HG03139 (cell line): ENCODE results near the gene SPTBN1.
A peak's percentile ranks its signal among the peaks of the same experiment; 100 is the strongest.

Experiments
- ATAC-seq: cut with Tn5 transposase; IDR thresholded peaks from one replicate; pipeline ENCODE4 v1.9.1; 2021; ENCODE audit not compliant: unreplicated experiment

The SPTBN1 gene

DNA sequence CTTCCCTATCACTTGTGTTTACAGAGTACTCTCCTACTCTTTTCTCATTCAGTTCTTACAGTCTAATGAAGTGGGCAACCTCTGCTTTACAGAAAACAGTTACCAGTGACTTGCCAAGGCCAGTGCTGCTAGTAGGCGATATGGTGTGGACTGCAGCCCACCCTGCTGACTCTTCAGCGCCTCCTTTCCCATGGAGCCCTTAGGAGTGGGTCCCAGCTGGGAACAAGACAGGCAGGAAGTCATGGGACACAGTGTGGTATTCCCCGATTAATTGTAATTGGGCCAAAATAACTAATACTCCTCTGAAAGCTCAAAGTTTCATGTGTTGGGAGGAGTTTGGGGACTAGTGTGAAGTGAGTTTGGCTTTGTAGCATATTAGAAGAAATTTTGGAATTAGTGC, 147.2 kb downstream of the SPTBN1 start:
- no peak for ATAC-seq

DNA sequence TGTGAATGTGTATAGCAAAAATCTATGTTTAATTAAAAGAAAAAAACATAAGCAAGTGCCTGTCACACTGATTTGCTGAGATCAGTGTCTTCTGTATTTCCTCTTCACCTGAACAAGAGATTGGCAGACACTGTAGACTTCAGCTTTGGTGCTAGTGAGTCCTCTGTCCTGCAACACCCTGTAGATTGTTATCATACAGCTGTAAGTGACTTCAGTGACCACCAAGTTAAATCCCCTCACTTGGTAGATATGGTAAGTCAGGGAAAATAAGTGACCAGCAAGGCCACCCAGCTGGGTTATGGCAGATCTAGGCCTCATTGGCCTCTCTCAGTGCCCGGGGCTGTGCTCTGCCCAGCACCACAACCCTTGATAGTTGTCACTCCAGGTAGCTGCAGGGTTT, 147.7 kb downstream of the SPTBN1 start:
- ATAC-seq, result no peak

DNA sequence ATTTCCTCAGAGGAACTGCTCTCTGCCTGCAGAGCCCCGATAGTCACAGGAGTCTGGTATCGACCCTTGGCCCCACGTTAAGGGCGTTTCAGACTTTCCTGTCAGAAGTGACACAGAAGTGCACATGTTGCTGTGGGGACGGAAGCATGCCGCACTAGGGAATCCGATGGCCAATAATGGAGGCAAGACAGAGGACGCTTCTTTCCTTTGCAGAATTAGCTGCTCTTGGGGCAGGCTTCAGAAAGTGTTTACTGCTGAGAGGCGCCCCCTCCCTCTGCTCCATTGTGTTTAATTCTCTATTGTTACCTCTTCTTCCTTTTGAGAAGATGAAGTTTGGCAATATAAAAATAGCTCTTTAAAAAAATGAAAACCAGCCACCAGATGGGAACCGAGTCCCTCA, 148.7 kb downstream of the SPTBN1 start:
- ATAC-seq, result peak; percentile 38

- ATAC-seq, result no peak
Observed at GRCh38 chr2:54605836-54606235, 149.7 kb downstream of the SPTBN1 start.

- ATAC-seq, result no peak
Observed at GRCh38 chr2:54606393-54606958, 150.3 kb downstream of the SPTBN1 start.

DNA sequence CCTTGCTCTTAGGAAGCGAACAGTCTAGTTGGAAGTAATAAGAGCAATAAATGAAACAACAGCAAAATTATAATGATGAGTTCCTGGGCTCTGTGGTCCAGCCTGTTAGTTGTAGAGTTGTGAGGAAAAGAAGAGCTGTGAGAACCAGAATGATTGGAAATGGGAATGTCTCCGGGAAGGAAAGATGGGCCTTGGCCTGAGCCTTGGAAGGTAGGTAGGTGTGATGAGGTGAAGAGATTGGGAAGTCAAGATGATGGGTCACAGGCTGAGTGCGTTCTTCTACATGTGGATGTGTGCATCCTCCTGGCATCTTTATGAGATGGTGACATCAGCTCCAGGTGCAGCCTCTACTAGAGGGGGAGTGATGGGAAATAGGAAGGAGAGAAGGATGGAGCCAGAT, 152.1 kb downstream of the SPTBN1 start:
- ATAC-seq, result no peak

DNA sequence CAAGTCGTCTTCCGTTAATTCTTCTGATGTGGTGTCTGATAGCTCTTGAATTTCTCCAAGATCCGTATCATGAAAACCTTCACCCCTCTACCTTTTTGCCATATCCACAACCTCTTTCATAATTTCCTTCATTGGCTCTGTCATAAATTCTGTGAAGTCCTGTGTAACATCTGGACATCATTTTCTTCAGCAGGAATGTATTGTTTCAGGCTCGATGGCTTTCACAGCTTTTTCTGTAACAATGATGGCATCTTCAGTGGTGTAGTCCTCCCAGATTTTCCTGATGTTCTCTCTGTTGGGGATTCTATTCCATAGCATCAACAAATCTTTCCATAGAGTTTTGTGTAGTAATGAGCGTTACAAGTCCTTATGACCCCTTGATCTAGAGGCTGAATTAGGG, 153.1 kb downstream of the SPTBN1 start:
- no peak for ATAC-seq

- ATAC-seq, result no peak
Observed at GRCh38 chr2:54609647-54610046, 153.5 kb downstream of the SPTBN1 start.

DNA sequence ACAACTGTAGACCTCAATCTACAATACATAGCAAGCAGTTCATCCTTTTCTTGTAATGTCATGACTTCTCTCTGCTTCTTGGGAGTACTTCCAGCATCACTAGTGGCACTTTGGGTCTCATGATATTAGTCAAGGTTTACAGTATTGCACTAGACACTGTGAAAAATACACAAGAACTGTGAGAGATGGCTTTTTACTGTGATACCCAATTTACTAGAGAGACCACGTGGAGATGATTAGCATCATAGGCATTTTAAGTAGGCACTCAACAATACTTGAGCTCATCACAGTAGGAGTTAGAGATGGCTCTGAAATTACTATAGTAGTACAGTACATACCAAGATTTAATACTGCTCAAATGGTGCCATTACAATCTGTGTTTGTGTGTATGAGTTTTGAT, 154.6 kb downstream of the SPTBN1 start:
- ATAC-seq, result no peak

GRCh38 chr2:54611830-54612545, 155.9 kb downstream of the SPTBN1 start:
- ATAC-seq, result no peak

- ATAC-seq, result no peak
Observed at GRCh38 chr2:54613386-54613785, 157.3 kb downstream of the SPTBN1 start.

- ATAC-seq, result peak; percentile 57
Observed at GRCh38 chr2:54613794-54614257, 157.7 kb downstream of the SPTBN1 start.

DNA sequence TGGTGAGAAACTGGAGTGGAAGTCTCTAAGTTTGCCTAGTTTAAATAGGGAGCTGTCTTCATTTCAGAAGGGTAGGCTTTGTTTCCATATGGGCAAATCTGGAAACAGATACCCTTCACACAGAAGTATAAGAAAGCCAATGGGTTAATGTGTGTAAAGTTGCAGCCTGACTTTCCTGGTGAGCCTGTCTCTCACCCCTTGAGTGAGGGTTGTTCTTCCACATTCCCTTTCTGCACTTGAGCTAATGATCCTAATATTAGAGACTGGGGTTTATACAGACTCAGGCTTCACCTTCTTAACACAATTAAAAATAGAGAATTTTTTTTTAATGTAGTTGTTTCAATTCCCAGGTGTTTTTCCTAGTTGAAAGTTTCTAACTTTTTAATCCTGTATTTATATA, 158.7 kb downstream of the SPTBN1 start:
- ATAC-seq, result no peak

- ATAC-seq, result no peak
Observed at GRCh38 chr2:54615832-54616534, 159.9 kb downstream of the SPTBN1 start.

GRCh38 chr2:54617409-54617808, 161.3 kb downstream of the SPTBN1 start:
- ATAC-seq, result no peak

DNA sequence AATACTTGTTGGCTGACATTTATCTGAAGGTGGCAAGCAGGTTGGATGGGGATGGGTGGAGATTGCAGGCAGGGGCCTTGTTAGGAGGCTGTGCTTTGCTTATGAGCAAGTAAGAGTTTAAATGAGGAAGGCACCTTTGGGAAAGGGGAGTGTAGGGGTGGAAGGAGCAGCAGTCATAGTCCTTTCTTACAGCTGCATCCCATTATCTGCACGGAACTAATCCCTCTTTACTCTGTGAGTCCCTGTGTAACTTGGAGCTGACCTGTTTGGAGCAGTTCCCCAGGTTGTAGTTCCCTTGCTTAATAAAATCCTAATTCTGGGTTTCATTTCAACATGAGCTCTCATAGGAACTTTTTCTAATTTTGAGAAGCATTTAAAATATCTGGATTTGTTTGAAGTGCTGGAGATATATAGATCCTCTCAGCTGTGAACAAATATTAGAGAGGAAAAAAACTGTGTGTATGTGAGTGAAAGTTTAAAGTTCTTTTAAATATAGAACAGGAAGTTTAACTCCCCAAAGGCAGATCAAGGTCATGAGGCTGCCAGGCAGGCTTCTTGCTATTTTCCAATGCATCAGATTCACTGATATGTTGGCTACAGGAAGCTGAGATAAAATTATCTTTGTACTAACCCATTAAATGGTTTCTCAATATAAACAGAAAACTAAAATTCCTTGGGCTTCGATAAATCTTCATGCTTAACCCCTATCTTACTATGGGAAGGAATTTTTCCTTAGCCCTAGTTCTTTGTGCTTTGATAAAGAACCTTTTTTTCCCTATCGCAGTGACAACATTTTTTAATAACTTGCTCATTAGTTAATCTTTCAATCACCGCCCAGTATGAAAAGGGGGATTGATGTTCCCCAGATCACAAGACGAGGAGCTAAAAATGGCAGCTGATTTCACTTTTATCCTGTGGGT, 162.8 kb downstream of the SPTBN1 start:
- ATAC-seq, result no peak

DNA sequence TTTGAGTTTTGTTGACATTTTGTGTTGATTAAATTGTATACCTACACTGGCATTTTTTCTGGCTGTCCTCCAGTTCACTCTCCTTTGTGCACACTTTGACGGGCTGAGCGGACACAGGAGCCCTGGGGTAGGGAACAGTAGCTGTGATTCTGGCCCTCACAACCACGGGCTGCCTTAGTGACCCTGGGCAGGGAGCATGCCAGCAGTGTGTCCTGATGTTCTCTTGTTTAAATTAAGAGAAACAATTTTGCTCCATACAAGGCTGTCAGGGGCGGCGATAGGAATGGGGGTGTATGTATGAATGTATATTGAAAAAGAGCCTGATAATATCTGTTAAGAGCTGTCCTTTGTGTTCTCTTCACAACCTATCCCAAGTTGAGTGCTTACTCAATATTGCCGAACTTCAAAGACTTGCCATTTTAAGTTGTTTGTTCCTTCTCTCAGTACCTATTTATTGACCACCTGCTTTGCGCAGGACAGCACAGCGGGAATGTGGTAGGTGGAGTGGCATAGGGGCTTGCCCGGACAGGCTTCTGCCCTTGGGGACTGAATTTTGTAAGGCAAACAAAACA, 163.6 kb downstream of the SPTBN1 start:
- no peak for ATAC-seq

GRCh38 chr2:54620948-54621347, 164.8 kb downstream of the SPTBN1 start:
- no peak for ATAC-seq

GRCh38 chr2:54624591-54625071, 168.5 kb downstream of the SPTBN1 start:
- ATAC-seq, result no peak

DNA sequence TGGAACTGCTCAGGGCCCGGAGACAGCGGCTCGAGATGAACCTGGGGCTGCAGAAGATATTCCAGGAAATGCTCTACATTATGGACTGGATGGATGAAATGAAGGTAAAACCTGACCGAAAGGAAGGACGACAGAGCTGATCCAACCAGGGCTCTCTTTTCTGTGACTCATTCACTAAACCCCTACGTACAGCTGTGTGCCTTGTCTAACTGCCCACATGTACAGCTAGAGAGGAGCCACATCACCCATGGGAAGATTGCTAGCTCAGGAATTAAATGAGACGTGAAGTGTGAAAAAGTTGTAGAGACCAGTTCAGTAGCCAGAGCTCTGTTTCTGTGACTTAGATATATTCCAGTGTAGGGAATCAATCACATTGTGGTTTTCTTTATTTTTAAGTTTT, 170.0 kb downstream of the SPTBN1 start:
- no peak for ATAC-seq

DNA sequence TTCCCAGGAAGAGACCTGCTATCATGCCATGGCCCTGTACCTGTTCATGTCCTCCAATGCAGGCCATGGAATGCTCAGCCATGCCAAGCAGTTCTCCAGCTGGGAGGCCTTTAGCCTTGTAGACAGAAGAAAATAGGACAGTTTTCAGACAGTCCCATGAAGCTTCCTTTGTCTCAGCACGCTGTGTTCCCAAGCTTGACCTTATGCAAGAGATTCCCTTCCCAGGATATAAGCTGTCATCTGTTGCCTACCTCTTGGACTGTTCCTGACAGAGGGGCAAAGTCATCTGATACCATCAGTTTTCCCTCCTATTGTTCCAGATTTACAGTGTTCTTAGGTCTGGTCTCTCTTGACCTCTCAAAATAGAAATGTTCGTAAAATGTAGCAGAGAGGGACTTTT, 170.8 kb downstream of the SPTBN1 start:
- no peak for ATAC-seq
